ENCODE results near the gene SCO2.

Gene SCO2

DNA sequence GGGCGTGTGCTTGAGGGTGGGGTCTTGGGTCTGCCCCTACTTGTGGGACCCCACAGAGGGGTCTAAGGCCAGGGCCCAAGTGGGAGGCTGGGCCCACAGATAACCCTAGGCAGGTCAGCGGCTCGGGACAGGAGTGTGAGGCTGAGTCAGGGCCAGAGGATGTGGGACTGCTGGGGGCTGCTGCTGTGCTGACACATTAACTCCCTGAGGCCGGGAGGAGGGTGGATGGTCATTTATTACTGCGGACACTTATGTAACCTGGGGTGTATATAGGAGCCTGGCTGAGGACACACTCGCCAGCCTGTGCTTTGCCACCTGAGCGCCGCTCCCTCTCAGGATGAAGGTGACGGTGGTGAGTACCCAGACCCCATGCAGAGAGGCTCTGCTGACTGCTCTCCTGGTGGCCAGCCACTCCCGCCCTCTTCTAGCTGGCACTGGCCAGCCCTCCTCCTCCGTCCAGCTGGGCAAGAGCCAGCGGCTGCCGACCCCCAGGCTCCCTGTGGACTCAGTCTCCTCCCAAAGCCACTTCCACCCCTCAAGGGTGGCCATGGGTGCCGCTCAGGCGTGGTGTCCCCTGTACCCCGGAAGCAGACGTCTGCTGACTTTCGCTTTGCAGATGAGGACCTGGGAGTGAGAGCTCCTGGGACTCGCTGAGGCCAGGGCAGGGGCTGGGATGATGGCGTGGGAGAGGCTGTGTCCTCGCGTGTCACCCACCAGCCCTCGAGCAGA lies 38.7 kb downstream of the SCO2 start, which contains the start of gene MIOX:
MIOX (plus strand) TSS at position 299 of the 729 bp plus-strand sequence; CDS start at position 338, 39 bp downstream.
- Histone ChIP-seq H3K4me1 (ENCODE audit: control insufficient read depth, insufficient read depth, low read length) (no peaks in the 10 kb centered on the region), H3K27ac (ENCODE audit: extremely low read depth, low read depth, low read length) (no peak within 1 kb of the TSS), H3K36me3 (ENCODE audit: control insufficient read depth in 2 of 2, insufficient read depth in 1 of 2, low read length in 2 of 2) (no peaks in the 10 kb centered on the region), H3K4me3 (ENCODE audit: low read depth, low read length) (no peak within 1 kb of the TSS), H3K9me3 (ENCODE audit: control insufficient read depth, insufficient read depth, low read depth, low read length) (no peaks in the 10 kb centered on the region)
- CTCF ChIA-PET: interaction anchor here (0.7 to 3.1 kb wide), 3 partner anchors 11 to 319 kb away, joined by 4 to 21 read pairs (median 5); no protein-coding TSS in a partner anchor
- POLR2A ChIA-PET: interaction anchor here (1.0 to 2.2 kb wide), 3 partner anchors 11 to 35 kb away, joined by 3 to 8 read pairs (median 5); partner anchors contain the start of genes LMF2 and NCAPH2
- TF ChIP-seq ZEB2 (tag by site-specific recombination; IDR thresholded peaks at IDR 0.05) (no peak), ZIC2 (tag by site-specific recombination; IDR thresholded peaks at IDR 0.05) (peak; percentile 69), ZBTB20 (tag by site-specific recombination; IDR thresholded peaks at IDR 0.05) (0 out of 2 replicates have a peak, but pooled peaks have one; percentile 12), GLIS1 (tag by site-specific recombination; IDR thresholded peaks at IDR 0.05) (peak; percentile 55), ZNF624 (tag by site-specific recombination; IDR thresholded peaks at IDR 0.05) (no peak), ZNF777 (tag by site-specific recombination; IDR thresholded peaks at IDR 0.05; ENCODE audit: borderline replicate concordance) (no peak)

- no peak overlapping the region for H3K4me3 ChIP-seq (ENCODE audit: low read depth, low read length)
- no peak overlapping the region for H3K27ac ChIP-seq (ENCODE audit: extremely low read depth, low read depth, low read length)
- ChIA-PET CTCF (interaction anchor here (1.2 to 3.1 kb wide), 2 partner anchors 12 kb away, joined by 5 to 21 read pairs; no protein-coding TSS in a partner anchor), POLR2A (interaction anchor here (0.6 to 2.2 kb wide), 5 partner anchors 12 to 54 kb away, joined by 3 to 8 read pairs (median 4); partner anchors contain the start of genes LMF2 and NCAPH2)
- H3K9me3 ChIP-seq (ENCODE audit: control insufficient read depth, insufficient read depth, low read depth, low read length): no peaks in the 10 kb centered on the region
- H3K4me1 ChIP-seq (ENCODE audit: control insufficient read depth, insufficient read depth, low read length): no peaks in the 10 kb centered on the region
- no peaks in the 10 kb centered on the region for H3K36me3 ChIP-seq (ENCODE audit: control insufficient read depth in 2 of 2, insufficient read depth in 1 of 2, low read length in 2 of 2)
- TF ChIP-seq ZNF792 (tag by site-specific recombination; IDR thresholded peaks at IDR 0.05): no peak
- TF ChIP-seq ZFHX2 (tag by site-specific recombination; conservative IDR thresholded peaks at IDR 0.05): 0 out of 2 replicates have a peak, but pooled peaks have one; percentile 8
- 0 out of 2 replicates have a peak, but pooled peaks have one; percentile 23 for TF ChIP-seq ZBTB17 (tag by site-specific recombination; IDR thresholded peaks at IDR 0.05)
- no peak for TF ChIP-seq ZFP3 (tag by site-specific recombination; IDR thresholded peaks at IDR 0.05; ENCODE audit: low read depth)
- TF ChIP-seq CTCF (tag by site-specific recombination; IDR thresholded peaks at IDR 0.05): peak; percentile 42; the same call in 1 of the 2 replicates
- TF ChIP-seq ZNF121 (tag by site-specific recombination; IDR thresholded peaks at IDR 0.05): no peak
Observed at GRCh38 chr22:50485221-50486131, 39.9 kb downstream of the SCO2 start.

GRCh38 chr22:50483977-50484853 lies 41.2 kb downstream of the SCO2 start:
- Histone ChIP-seq H3K9me3 (ENCODE audit: control insufficient read depth, insufficient read depth, low read depth, low read length) (no peaks in the 10 kb centered on the region), H3K36me3 (ENCODE audit: control insufficient read depth in 2 of 2, insufficient read depth in 1 of 2, low read length in 2 of 2) (no peaks in the 10 kb centered on the region), H3K4me3 (ENCODE audit: low read depth, low read length) (no peak overlapping the region), H3K27ac (ENCODE audit: extremely low read depth, low read depth, low read length) (no peak overlapping the region), H3K4me1 (ENCODE audit: control insufficient read depth, insufficient read depth, low read length) (no peaks in the 10 kb centered on the region)
- TF ChIP-seq ZNF394 (tag by site-specific recombination; IDR thresholded peaks at IDR 0.05; ENCODE audit: borderline replicate concordance) (no peak), KLF1 (tag by site-specific recombination; IDR thresholded peaks at IDR 0.05) (peak; percentile 30; the same call in 1 of the 2 replicates)
- CTCF ChIA-PET: interaction anchor here (0.6 to 3.1 kb wide), 3 partner anchors 13 to 292 kb away, joined by 3 to 21 read pairs (median 5); no protein-coding TSS in a partner anchor
- POLR2A ChIA-PET: interaction anchor here (0.6 to 2.2 kb wide), 4 partner anchors 16 to 53 kb away, joined by 3 to 7 read pairs (median 4); partner anchors contain the start of genes LMF2 and NCAPH2
